Esophagus muscularis mucosa (tissue), 4 donors: ENCODE data around the gene LGALS3. TPM values are rescaled to one million over a fixed set of nuclear protein-coding genes. Genes with fewer than 3 reads are reported as not detected.
A peak's percentile ranks its signal among the peaks of the same experiment; 100 is the strongest.

ENCODE experiments used
- DNase-seq: peaks from one replicate; pipeline ENCODE4 v3.0.0-alpha.2; 2017; ENCODE audit errors: extremely low spot score
- H3K27ac ChIP-seq, 4 donors: fragments of 200-600 bp; sonication (generic); replicated peaks in 1 of 4; 1 replicate in 3 of 4; 2 replicates in 1 of 4; pipeline ENCODE4 v1.5.1; 2016 to 2019; ENCODE audit warnings: mild to moderate bottlenecking in 1 of 4
- H3K27me3 ChIP-seq, 4 donors: fragments of 200-600 bp; sonication (generic); one replicate each; pipeline versions ENCODE4 v1.5.1 to v1.6.0; 2016 to 2019
- H3K36me3 ChIP-seq, 4 donors: fragments of 200-600 bp; sonication (generic); one replicate each; pipeline ENCODE4 v1.5.1; 2016 to 2019
- H3K4me1 ChIP-seq, 4 donors: fragments of 200-600 bp; sonication (generic); one replicate each; pipeline ENCODE4 v1.5.1; 2016 to 2019
- H3K4me3 ChIP-seq, 4 donors: fragments of 200-600 bp; sonication (generic); 1 replicate in 2 of 4; 2 replicates in 2 of 4; pipeline ENCODE4 v1.5.1; 2016 to 2019; ENCODE audit warnings: mild to moderate bottlenecking in 4 of 4, moderate library complexity in 1 of 4
- H3K9me3 ChIP-seq, 4 donors: fragments of 200-600 bp; sonication (generic); 1 replicate in 3 of 4; 2 replicates in 1 of 4; pipeline ENCODE4 v1.5.1; 2016 to 2019
- CTCF ChIP-seq, 3 experiments: fragments of 200-600 bp in 2 of 3; fragments of 450-650 bp in 1 of 3; sonication (generic) in 2 of 3; IDR thresholded peaks; one replicate each; pipeline ENCODE4 v1.5.1; 2017 to 2019; ENCODE audit warnings: antibody characterized with exemption in 3 of 3, mild to moderate bottlenecking in 2 of 3, moderate library complexity in 1 of 3
- EP300 ChIP-seq: sonication (generic); formaldehyde crosslinking; IDR thresholded peaks from one replicate; pipeline ENCODE4 v1.6.1; 2017; ENCODE audit warnings: antibody characterized with exemption
- POLR2A ChIP-seq: fragments of 450-650 bp; IDR thresholded peaks from one replicate; pipeline ENCODE4 v1.6.1; 2017; ENCODE audit warnings: antibody characterized with exemption, moderate library complexity, mild to moderate bottlenecking, low read depth
- POLR2AphosphoS5 ChIP-seq, 2 donors: sonication (generic); formaldehyde crosslinking; IDR thresholded peaks; one replicate each; pipeline ENCODE4 v1.6.1; 2017; ENCODE audit warnings: antibody characterized with exemption in 2 of 2
- WGBS: methylation state at CpG from one replicate; pipeline ENCODE4 v1.1.5; 2018; 5-methylcytosine and 5-hydroxymethylcytosine counted together
- intact Hi-C: fragments of 100-400 bp; cut with DNase I; formaldehyde crosslinking; loops from one replicate; pipeline ENCODE4 v1.15.1; 2023
- total RNA-seq, 4 donors: library from RNA; depleted of rRNA; stranded (reverse); fragments of >200 nt; gene quantifications; one replicate each; pipeline versions ENCODE4 v1.1.0 to v1.2.1, GENCODE V29; 2016

The LGALS3 gene
- total RNA-seq, 4 donors from 2014 or later = 247 to 398 (median 297) TPM

GRCh38 chr14:55114720-55115119 lies 14.3 kb upstream of the LGALS3 start:
- DNase-seq = no peak
- intact Hi-C loops = no loop called here
- 82% methylated on average over 2 of the region's 2 CpGs for WGBS
- Histone ChIP-seq H3K27me3 (no peaks in the 10 kb centered on the region), H3K4me1 (peaks cover 13 to 20% (median 14%) of the 10 kb centered on the region in 4 donors), H3K4me3 (no peak overlapping the region), H3K27ac (no peak overlapping the region), H3K36me3 (no peaks in the 10 kb centered on the region), H3K9me3 (no peaks in the 10 kb centered on the region)
- no peak for TF ChIP-seq POLR2AphosphoS5 (IDR thresholded peaks at IDR 0.05)
- TF ChIP-seq POLR2A = no peak

DNA sequence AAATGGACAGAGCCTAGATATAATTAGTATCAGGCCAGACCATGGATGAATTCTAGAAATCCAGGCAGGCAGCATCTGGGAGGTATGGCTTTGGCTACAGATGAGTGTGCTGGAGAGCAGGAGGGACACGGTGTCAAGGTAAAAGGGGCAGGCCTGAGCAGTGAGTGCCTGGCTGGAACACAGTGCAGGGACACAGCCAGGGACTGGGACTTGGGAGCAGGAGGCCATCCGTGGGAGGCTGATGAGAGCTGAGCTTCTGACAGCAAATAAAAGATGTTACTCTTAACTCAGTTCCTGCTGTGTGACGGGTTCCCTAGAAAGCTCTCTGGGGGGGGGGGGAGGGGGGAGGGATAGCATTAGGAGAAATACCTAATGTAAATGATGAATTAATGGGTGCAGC lies 13.6 kb upstream of the LGALS3 start:
- no peak for TF ChIP-seq POLR2A
- no peak for TF ChIP-seq CTCF (IDR thresholded peaks at IDR 0.05)
- TF ChIP-seq POLR2AphosphoS5 (IDR thresholded peaks at IDR 0.05) = no peak
- TF ChIP-seq EP300 = no peak
- Histone ChIP-seq H3K4me1 (peaks cover 13 to 25% (median 16%) of the 10 kb centered on the region in 4 donors), H3K36me3 (no peaks in the 10 kb centered on the region), H3K4me3 (no peak overlapping the region), H3K9me3 (no peaks in the 10 kb centered on the region), H3K27me3 (no peaks in the 10 kb centered on the region), H3K27ac (no peak overlapping the region)
- WGBS = 61% methylated on average over 3 of the region's 3 CpGs
- intact Hi-C loops = no loop called here
- no peak for DNase-seq

DNA sequence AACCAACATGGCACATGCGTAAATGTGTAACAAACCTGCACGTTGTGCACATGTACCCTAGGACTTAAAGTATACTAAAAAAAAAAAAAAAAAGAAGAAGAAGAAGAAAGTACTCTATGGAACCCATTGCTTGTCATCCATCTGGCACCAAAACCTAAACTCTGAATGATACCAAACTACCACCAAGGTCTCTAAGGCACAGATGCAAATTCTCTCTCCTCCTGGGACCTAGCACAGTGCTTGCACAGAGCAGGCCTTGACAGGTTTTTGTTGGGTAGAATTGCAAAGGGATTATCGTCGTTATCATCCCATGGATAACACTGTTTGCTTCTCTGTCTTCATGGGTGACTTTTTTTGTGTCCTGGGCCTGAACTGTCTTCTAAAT lies 13.2 kb upstream of the LGALS3 start:
- no peak for DNase-seq
- Histone ChIP-seq H3K27ac (no peak overlapping the region), H3K27me3 (no peaks in the 10 kb centered on the region), H3K36me3 (no peaks in the 10 kb centered on the region), H3K4me3 (no peak overlapping the region), H3K9me3 (no peaks in the 10 kb centered on the region), H3K4me1 (peaks cover 13 to 29% (median 16%) of the 10 kb centered on the region in 4 donors)
- intact Hi-C loops = no loop called here
- no peak for TF ChIP-seq EP300
- 89% methylated on average over 4 of the region's 4 CpGs for WGBS

- Histone ChIP-seq H3K36me3 (no peaks in the 10 kb centered on the region), H3K27ac (no peak overlapping the region), H3K9me3 (no peaks in the 10 kb centered on the region), H3K27me3 (no peaks in the 10 kb centered on the region), H3K4me3 (no peak overlapping the region), H3K4me1 (peaks cover 13 to 35% (median 16%) of the 10 kb centered on the region in 4 donors)
- intact Hi-C loops = no loop called here
- TF ChIP-seq EP300 (no peak), POLR2AphosphoS5 (IDR thresholded peaks at IDR 0.05) (no peak), POLR2A (no peak), CTCF (IDR thresholded peaks at IDR 0.05) (no peak)
- DNase-seq = no peak
- 91% methylated on average over 9 of the region's 11 CpGs for WGBS
Observed at GRCh38 chr14:55116246-55117030, 12.6 kb upstream of the LGALS3 start.

- intact Hi-C loops = no loop called here
- peak overlapping the region; percentile 59 to 73 (median 62) for H3K27ac ChIP-seq
Observed at GRCh38 chr14:55117803-55118441, 11.1 kb upstream of the LGALS3 start.

More at GRCh38 chr14:55117803-55118441, 11.1 kb upstream of the LGALS3 start:
- no peak for DNase-seq
- no peak overlapping the region for H3K4me3 ChIP-seq
- H3K4me1 ChIP-seq = peaks cover 22 to 48% (median 26%) of the 10 kb centered on the region in 4 donors
- TF ChIP-seq EP300 = no peak
- TF ChIP-seq CTCF (IDR thresholded peaks at IDR 0.05) = no peak
- no peak for TF ChIP-seq POLR2A
- no peak for TF ChIP-seq POLR2AphosphoS5 (IDR thresholded peaks at IDR 0.05)
- H3K36me3 ChIP-seq = no peaks in the 10 kb centered on the region
- no peaks in the 10 kb centered on the region for H3K27me3 ChIP-seq
- H3K9me3 ChIP-seq = no peaks in the 10 kb centered on the region
- WGBS = 90% methylated on average over 7 of the region's 7 CpGs
